ENCODE results near the gene UNCX.
"Not testable (repeated sequence)": the region's sequence is repeated elsewhere in the genome, so short reads cannot be mapped to it uniquely, and the experiment has no call there.

The UNCX gene

GRCh38 chr7:1232623-1233332 is at the start of gene UNCX:
UNCX (plus strand) TSS chr7:1232872; CDS start chr7:1233018, 146 bp downstream.
- no peak for DNase-seq

- no peak for DNase-seq
These were observed 45.5 kb upstream of the UNCX start for GRCh38 chr7:1187127-1187526.

GRCh38 chr7:1188720-1189294 is 43.9 kb upstream of the UNCX start:
- no peak for DNase-seq

GRCh38 chr7:1189986-1190772 is 42.5 kb upstream of the UNCX start:
- no peak for DNase-seq

- no peak for DNase-seq
These were observed 40.4 kb upstream of the UNCX start for GRCh38 chr7:1192171-1192676.

- DNase-seq, result peak in 1 of 2 experiments; percentile 69
These were observed 38.9 kb upstream of the UNCX start for GRCh38 chr7:1193593-1194424.

GRCh38 chr7:1196441-1196840 is 36.2 kb upstream of the UNCX start:
- not testable (repeated sequence) for DNase-seq

- no peak for DNase-seq
These were observed 35.7 kb upstream of the UNCX start for GRCh38 chr7:1196950-1197349.

- DNase-seq, result peak in 1 of 2 experiments; percentile 78
These were observed 34.6 kb upstream of the UNCX start for GRCh38 chr7:1197997-1198625.

GRCh38 chr7:1200045-1200444 is 32.6 kb upstream of the UNCX start:
- peak; percentile 46 to 91 for DNase-seq

GRCh38 chr7:1201916-1202315 is 30.8 kb upstream of the UNCX start:
- DNase-seq, result no peak

- DNase-seq, result not testable (repeated sequence)
These were observed 29.8 kb upstream of the UNCX start for GRCh38 chr7:1202914-1203313.

- no peak for DNase-seq
These were observed 28.1 kb upstream of the UNCX start for GRCh38 chr7:1204460-1205140.

- DNase-seq, result not testable (repeated sequence)
These were observed 26.9 kb upstream of the UNCX start for GRCh38 chr7:1205742-1206141.

GRCh38 chr7:1209097-1209496 is 23.6 kb upstream of the UNCX start:
- DNase-seq, result no peak

- no peak for DNase-seq
These were observed 22.2 kb upstream of the UNCX start for GRCh38 chr7:1210321-1210978.

- no peak for DNase-seq
These were observed 21.6 kb upstream of the UNCX start for GRCh38 chr7:1210979-1211608.

- no peak for DNase-seq
These were observed 21.1 kb upstream of the UNCX start for GRCh38 chr7:1211611-1212010.

- not testable (repeated sequence) for DNase-seq
These were observed 20.6 kb upstream of the UNCX start for GRCh38 chr7:1212025-1212424.

GRCh38 chr7:1214516-1214915 is 18.2 kb upstream of the UNCX start:
- no peak for DNase-seq
